Astrocyte (in vitro differentiated cells and primary cell): Measurements from ENCODE around the gene MT1G. TPM values are rescaled to one million over a fixed set of nuclear protein-coding genes. Genes with fewer than 3 reads are reported as not detected.
"Not testable (repeated sequence)": the region's sequence is repeated elsewhere in the genome, so short reads cannot be mapped to it uniquely, and the experiment has no call there.

ENCODE experiments used
- DNase-seq: peaks from one replicate; pipeline ENCODE4 v3.0.0-alpha.2; 2010; ENCODE audit warnings: low read depth
- FAIRE-seq: peaks from 2 replicates; lab custom pipeline; 2011; peaks lifted over from hg19 to GRCh38; lab: Jason Lieb, UNC
- H2AFZ ChIP-seq: 2 replicates; pipeline ENCODE4 v1.6.0; 2012; ENCODE audit warnings: low read depth, low read length, inconsistent platforms
- H3K27ac ChIP-seq: 2 replicates; pipeline ENCODE4 v1.5.1; 2011; ENCODE audit warnings: low read depth, low read length, inconsistent platforms
- H3K27me3 ChIP-seq: 2 replicates; pipeline ENCODE4 v1.6.0; 2011; ENCODE audit warnings: low read length, inconsistent platforms; ENCODE audit not compliant: insufficient read depth
- H3K36me3 ChIP-seq: 2 replicates; pipeline ENCODE4 v1.5.1; 2011; ENCODE audit warnings: low read length, inconsistent platforms; ENCODE audit not compliant: insufficient read depth
- H3K4me1 ChIP-seq: 2 replicates; pipeline ENCODE4 v1.5.1; 2011; ENCODE audit warnings: low read length, inconsistent platforms; ENCODE audit not compliant: insufficient read depth
- H3K4me2 ChIP-seq: 2 replicates; pipeline ENCODE4 v1.6.0; 2012; ENCODE audit warnings: low read length, inconsistent platforms
- H3K4me3 ChIP-seq: 2 replicates; pipeline ENCODE4 v1.5.1; 2011; ENCODE audit warnings: low read depth, mild to moderate bottlenecking, low read length, inconsistent platforms; ENCODE audit not compliant: insufficient read depth
- H3K79me2 ChIP-seq: 2 replicates; pipeline ENCODE4 v1.6.0; 2012; ENCODE audit warnings: mild to moderate bottlenecking, low read length, inconsistent platforms; ENCODE audit not compliant: insufficient read depth
- H3K9ac ChIP-seq: 2 replicates; pipeline ENCODE4 v1.6.0; 2012; ENCODE audit warnings: mild to moderate bottlenecking, low read length, inconsistent platforms
- H3K9me3 ChIP-seq: 2 replicates; pipeline ENCODE4 v1.5.1; 2012; ENCODE audit warnings: low read depth, mild to moderate bottlenecking, low read length, inconsistent platforms; ENCODE audit not compliant: insufficient read depth
- H4K20me1 ChIP-seq: 2 replicates; pipeline ENCODE4 v1.6.0; 2012; ENCODE audit warnings: low read length, inconsistent platforms; ENCODE audit not compliant: insufficient read depth
- H3K27ac Mint-ChIP-seq: one replicate; pipeline ENCODE4 v1.8.0; 2021; ENCODE audit warnings: mild to moderate bottlenecking, mixed read lengths; ENCODE audit not compliant: unreplicated experiment
- H3K27me3 Mint-ChIP-seq: one replicate; pipeline ENCODE4 v1.8.0; 2021; ENCODE audit warnings: low read depth, mixed read lengths; ENCODE audit not compliant: unreplicated experiment
- H3K36me3 Mint-ChIP-seq: one replicate; pipeline ENCODE4 v1.8.0; 2021; ENCODE audit warnings: low read depth, mixed read lengths; ENCODE audit not compliant: unreplicated experiment
- H3K4me1 Mint-ChIP-seq: one replicate; pipeline ENCODE4 v1.8.0; 2021; ENCODE audit warnings: low read depth, mixed read lengths; ENCODE audit not compliant: unreplicated experiment
- H3K4me3 Mint-ChIP-seq: one replicate; pipeline ENCODE4 v1.8.0; 2021; ENCODE audit warnings: mild to moderate bottlenecking, moderate library complexity, mixed read lengths; ENCODE audit not compliant: unreplicated experiment
- H3K9me3 Mint-ChIP-seq: one replicate; pipeline ENCODE4 v1.8.0; 2021; ENCODE audit warnings: mild to moderate bottlenecking, mixed read lengths; ENCODE audit not compliant: unreplicated experiment
- EZH2 ChIP-seq: IDR thresholded peaks from 2 replicates; pipeline ENCODE4 v1.6.1; 2012; ENCODE audit warnings: mild to moderate bottlenecking, low read length, inconsistent platforms; ENCODE audit not compliant: insufficient read depth
- total RNA-seq: library from RNA; stranded (reverse); gene quantifications from 2 replicates; pipeline ENCODE4 v1.2.1, GENCODE V29; 2021
- TF ChIP-seq, protein P1 (sequence below): IDR thresholded peaks from 2 replicates; pipeline ENCODE4 v1.5.1; 2011; ENCODE audit warnings: low read depth, mild to moderate bottlenecking, inconsistent platforms, low read length, moderate library complexity; ENCODE audit not compliant: insufficient read depth

Gene MT1G
- total RNA-seq, 1 donor from 2014 or later, result not detected

DNA sequence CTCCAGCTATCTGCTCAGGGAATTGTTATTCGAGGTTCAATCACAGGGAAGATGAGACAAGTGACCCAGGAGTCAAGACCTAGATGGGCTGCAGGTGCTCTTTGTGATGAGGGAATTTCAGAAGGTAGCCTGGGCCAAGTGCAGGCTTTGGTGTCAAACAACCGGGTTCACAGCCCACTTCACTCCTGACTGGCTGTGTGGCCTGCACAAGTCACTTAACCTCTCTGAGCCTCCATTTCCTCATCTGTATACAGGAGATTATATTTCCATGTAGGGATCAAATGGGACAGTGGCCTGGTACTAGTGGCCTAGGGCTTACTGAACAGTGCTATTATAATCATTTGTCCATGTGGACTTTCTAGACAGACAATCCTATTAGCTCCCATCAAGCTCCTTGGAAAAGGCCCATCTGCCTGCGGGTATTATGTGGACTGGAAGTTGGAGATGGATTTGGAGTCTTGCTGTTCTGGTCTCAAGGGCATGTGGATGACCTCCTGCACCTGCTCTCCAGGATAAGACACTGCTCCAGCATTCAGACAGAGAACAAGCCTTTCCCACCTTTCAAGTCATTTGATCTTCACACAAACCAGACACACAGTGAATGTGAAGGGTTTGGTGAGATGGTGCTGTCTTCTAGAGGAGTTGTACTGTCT is 11.3 kb upstream of the MT1G start:
- no peak overlapping the region for H3K4me3 ChIP-seq
- H3K27me3 ChIP-seq, result peaks cover 22% of the 10 kb centered on the region
- no peak overlapping the region for H3K27ac ChIP-seq
- H3K4me2 ChIP-seq, result no peak overlapping the region
- FAIRE-seq (no peak), DNase-seq (no peak)
- peaks cover 20% of the 10 kb centered on the region for H3K4me1 ChIP-seq
- no peaks in the 10 kb centered on the region for H3K36me3 ChIP-seq
- H3K9ac ChIP-seq, result no peak overlapping the region
- no peaks in the 10 kb centered on the region for H3K79me2 ChIP-seq
- Mint-ChIP-seq H3K27ac (no peak overlapping the region), H3K4me1 (peaks cover 3% of the 10 kb centered on the region), H3K9me3 (peaks cover 1% of the 10 kb centered on the region), H3K27me3 (peaks cover 68% of the 10 kb centered on the region), H3K36me3 (no peaks in the 10 kb centered on the region), H3K4me3 (no peak overlapping the region)
- H3K9me3 ChIP-seq, result no peaks in the 10 kb centered on the region
- no peaks in the 10 kb centered on the region for H4K20me1 ChIP-seq
- TF ChIP-seq, protein P1, sequence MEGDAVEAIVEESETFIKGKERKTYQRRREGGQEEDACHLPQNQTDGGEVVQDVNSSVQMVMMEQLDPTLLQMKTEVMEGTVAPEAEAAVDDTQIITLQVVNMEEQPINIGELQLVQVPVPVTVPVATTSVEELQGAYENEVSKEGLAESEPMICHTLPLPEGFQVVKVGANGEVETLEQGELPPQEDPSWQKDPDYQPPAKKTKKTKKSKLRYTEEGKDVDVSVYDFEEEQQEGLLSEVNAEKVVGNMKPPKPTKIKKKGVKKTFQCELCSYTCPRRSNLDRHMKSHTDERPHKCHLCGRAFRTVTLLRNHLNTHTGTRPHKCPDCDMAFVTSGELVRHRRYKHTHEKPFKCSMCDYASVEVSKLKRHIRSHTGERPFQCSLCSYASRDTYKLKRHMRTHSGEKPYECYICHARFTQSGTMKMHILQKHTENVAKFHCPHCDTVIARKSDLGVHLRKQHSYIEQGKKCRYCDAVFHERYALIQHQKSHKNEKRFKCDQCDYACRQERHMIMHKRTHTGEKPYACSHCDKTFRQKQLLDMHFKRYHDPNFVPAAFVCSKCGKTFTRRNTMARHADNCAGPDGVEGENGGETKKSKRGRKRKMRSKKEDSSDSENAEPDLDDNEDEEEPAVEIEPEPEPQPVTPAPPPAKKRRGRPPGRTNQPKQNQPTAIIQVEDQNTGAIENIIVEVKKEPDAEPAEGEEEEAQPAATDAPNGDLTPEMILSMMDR, result no peak
- TF ChIP-seq EZH2, result no peak
- H2AFZ ChIP-seq, result no peak overlapping the region

DNA sequence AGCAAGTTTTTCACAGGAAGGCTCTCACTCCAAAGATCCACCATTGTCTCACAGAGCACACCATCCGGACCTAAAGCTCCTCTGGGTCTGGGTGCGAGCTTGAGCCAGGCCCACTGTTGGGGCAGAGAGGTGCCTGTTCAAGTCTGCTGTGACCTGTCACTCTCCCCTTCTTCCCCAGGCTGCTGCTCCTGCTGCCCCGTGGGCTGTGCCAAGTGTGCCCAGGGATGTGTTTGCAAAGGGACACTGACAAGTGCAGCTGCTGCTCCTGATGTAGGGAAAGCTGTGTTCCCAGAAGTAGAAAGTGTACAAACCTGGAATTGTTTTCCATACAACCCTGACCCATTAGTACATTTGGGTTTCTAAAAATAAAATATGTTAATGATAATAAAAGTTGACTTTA is 9.6 kb upstream of the MT1G start:
- H3K27me3 ChIP-seq, result peaks cover 35% of the 10 kb centered on the region
- peaks cover 1% of the 10 kb centered on the region for H3K9me3 Mint-ChIP-seq
- H4K20me1 ChIP-seq, result no peaks in the 10 kb centered on the region
- DNase-seq (no peak), FAIRE-seq (no peak)
- H3K4me1 ChIP-seq, result peaks cover 13% of the 10 kb centered on the region
- H3K27me3 Mint-ChIP-seq, result peaks cover 74% of the 10 kb centered on the region
- H3K4me3 ChIP-seq, result no peak overlapping the region
- H3K4me1 Mint-ChIP-seq, result peaks cover 3% of the 10 kb centered on the region
- H3K36me3 Mint-ChIP-seq, result no peaks in the 10 kb centered on the region
- H3K36me3 ChIP-seq, result no peaks in the 10 kb centered on the region
- no peak overlapping the region for H3K27ac Mint-ChIP-seq
- H2AFZ ChIP-seq, result no peak overlapping the region
- H3K27ac ChIP-seq, result no peak overlapping the region
- H3K9ac ChIP-seq, result no peak overlapping the region
- TF ChIP-seq, protein P1, result no peak
- no peak for TF ChIP-seq EZH2
- H3K9me3 ChIP-seq, result no peaks in the 10 kb centered on the region
- H3K79me2 ChIP-seq, result no peaks in the 10 kb centered on the region
- H3K4me2 ChIP-seq, result no peak overlapping the region
- H3K4me3 Mint-ChIP-seq, result no peak overlapping the region

DNA sequence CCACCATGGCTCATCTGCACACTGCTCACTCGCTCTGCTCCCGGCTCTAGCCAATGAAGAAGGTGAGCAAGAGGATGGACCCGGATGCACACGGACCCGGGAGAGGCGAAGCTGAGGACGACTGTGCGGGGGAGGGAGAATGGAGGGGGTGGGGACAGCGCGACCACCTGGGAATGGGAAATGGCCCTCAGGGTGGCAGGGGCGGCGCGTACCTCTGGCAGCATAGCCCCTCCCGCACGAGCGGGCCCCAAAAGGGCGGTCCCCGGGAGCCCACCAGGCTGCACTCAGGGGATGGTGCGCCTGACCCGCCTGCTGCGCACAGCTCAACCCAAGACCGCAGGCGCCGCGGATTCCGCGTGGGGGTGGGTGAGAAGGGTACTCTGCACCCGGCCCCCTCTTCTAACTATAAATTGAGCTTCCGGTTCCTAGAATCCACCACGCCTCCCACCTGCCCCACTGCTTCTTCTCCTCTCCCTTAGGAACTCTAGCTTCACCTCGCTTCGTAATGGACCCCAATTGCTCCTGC is 7.9 kb upstream of the MT1G start:
- Histone ChIP-seq H3K27me3 (peaks cover 53% of the 10 kb centered on the region), H4K20me1 (no peaks in the 10 kb centered on the region), H3K9ac (no peak overlapping the region), H3K4me1 (peaks cover 6% of the 10 kb centered on the region), H3K36me3 (no peaks in the 10 kb centered on the region), H3K4me3 (no peak overlapping the region), H3K9me3 (no peaks in the 10 kb centered on the region), H3K27ac (no peak overlapping the region), H3K4me2 (peak overlapping the region; percentile 70), H3K79me2 (no peaks in the 10 kb centered on the region), H2AFZ (no peak overlapping the region)
- FAIRE-seq (no peak), DNase-seq (no peak)
- Mint-ChIP-seq H3K4me1 (no peaks in the 10 kb centered on the region), H3K27me3 (peaks cover 86% of the 10 kb centered on the region), H3K4me3 (no peak overlapping the region), H3K27ac (no peak overlapping the region), H3K36me3 (peaks cover 2% of the 10 kb centered on the region), H3K9me3 (no peaks in the 10 kb centered on the region)
- TF ChIP-seq, protein P1, result no peak
- TF ChIP-seq EZH2, result no peak

DNA sequence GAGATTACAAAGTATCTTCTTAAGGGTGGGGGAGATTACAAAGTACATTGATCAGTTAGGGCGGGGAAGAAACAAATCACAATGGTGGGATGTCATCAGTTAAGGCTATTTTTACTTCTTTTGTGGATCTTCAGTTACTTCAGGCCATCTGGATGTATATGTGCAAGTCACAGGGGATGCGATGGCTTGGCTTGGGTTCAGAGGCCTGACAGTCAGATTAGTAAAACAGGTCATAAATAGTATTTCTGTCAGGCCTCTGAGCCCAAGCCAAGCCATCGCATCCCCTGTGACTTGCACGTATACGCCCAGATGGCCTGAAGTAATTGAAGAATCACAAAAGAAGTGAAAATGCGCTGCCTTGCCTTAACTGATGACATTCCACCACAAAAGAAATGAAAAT is 6.7 kb upstream of the MT1G start:
- not testable (repeated sequence) for H3K27ac ChIP-seq, H3K9me3 ChIP-seq, H3K79me2 ChIP-seq, H3K27ac Mint-ChIP-seq, H3K9ac ChIP-seq, FAIRE-seq, H3K9me3 Mint-ChIP-seq, DNase-seq, H2AFZ ChIP-seq, H3K36me3 ChIP-seq, H3K4me1 Mint-ChIP-seq, H3K4me1 ChIP-seq, H3K4me2 ChIP-seq, H3K36me3 Mint-ChIP-seq, H4K20me1 ChIP-seq, H3K4me3 Mint-ChIP-seq, H3K4me3 ChIP-seq
- H3K27me3 ChIP-seq, result peaks cover 64% of the 10 kb centered on the region
- peaks cover 91% of the 10 kb centered on the region for H3K27me3 Mint-ChIP-seq
